GM19238 (cell line): ENCODE data around the gene OR52B2.
"Not testable (repeated sequence)": the region's sequence is repeated elsewhere in the genome, so short reads cannot be mapped to it uniquely, and the experiment has no call there.

Experiments
- DNase-seq: peaks from one replicate; pipeline ENCODE4 v3.0.0; 2011; ENCODE audit warnings: low spot score; ENCODE audit not compliant: insufficient read length

OR52B2 gene

DNA sequence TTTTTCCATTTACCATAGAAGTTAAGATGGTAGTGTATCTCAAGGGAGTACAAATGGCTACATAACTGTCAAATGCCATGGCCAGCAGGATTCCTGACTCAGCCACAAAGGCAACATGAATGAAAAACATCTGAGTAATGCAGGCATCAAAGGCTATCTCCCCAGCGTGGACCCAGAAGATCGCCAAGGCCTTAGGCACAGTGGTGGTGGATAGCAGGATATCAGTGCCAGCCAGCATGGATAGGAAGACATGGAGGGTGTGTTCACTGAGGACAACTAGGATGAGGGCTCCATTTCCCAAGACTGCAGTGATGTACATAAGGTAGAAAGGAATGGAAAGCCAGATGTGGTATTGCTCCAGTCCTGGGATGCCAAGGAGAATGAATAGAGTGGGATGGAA is 18.0 kb downstream of the OR52B2 start:
- no peak for DNase-seq

DNA sequence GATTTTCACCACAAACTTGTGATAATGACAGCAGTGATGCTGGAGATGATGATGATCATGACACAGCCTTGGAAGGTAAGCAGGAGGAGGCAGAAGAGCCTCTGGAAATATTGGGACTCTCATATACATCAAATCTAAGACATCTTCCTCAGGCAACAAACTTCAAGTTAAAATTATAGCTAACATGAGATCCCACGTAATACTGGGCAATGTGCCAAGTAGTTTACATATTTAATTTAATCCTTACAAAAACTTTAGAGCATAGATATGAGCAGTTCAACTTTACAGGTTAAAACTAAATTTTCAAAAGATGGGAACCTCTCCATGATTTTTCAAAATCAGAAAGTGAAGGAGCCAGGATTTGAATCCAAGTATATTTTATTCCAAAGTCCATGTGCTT is 19.0 kb downstream of the OR52B2 start:
- no peak for DNase-seq

DNA sequence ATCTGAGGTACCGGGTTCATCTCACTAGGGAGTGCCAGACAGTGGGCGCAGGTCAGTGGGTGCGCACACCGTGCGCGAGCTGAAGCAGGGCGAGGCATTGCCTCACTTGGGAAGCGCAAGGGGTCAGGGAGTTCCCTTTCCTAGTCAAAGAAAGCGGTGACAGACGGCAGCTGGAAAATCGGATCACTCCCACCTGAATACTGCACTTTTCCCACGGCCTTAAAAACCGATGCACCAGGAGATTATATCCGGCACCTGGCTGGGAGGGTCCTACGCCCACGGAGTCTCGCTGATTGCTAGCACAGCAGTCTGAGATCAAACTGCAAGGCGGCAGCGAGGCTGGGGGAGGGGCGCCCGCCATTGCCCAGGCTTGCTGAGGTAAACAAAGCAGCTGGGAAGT is 26.4 kb downstream of the OR52B2 start:
- DNase-seq: not testable (repeated sequence)

DNA sequence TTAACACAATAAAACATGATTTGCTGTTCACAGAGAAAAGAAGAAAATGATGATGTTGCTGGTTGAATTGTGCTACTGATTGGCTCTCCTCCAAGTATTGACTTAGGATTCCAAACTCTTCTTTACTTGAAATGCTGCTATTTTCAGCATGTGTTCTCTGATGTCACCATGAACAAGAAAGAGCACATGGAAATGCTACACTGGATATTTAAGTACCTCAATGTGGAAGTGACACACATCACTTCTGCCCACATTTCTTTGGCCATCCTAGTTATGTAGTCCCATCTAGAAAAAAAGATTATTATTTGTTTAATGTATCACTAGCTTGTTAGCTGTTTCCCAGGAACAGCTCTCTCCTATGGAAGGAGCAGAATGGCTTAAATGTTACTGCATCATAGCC is 27.2 kb downstream of the OR52B2 start:
- DNase-seq: no peak

DNA sequence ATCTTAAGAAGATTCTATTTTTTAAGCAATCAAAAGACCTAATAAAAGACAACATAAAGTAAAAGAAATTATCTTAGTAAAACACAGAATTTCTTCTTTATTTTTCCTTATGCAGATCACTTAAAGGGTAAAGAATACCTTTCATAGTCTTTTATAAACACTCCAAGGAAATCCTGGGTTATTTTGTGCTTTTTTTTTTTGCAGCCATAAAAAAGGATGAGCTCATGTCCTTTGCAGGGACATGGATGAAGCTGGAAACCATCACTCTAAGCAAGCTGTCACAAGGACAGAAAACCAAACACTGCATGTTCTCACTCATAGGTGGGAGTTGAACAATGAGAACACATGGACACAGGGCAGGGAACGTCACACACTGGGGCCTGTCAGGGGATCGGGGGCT is 34.2 kb downstream of the OR52B2 start:
- not testable (repeated sequence) for DNase-seq

DNA sequence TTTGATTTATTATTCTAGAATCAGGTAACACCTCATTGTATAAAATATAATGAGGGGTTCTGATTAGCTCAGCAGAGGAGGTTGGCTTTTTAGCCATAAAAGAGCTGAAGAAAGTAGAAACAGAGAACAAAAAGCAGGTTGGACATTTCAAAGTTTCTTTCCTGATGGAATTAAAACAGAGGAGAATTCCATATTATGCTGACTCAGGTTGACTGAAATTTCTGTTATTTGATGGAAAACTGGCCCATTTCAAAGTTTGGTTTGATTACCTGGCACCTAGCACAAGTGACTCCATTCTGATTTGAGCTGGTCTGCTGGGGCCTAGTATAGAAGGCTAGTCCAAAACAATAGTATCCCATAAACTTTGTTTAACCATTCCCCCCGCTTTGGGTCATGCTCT is 37.7 kb downstream of the OR52B2 start:
- DNase-seq: no peak

DNA sequence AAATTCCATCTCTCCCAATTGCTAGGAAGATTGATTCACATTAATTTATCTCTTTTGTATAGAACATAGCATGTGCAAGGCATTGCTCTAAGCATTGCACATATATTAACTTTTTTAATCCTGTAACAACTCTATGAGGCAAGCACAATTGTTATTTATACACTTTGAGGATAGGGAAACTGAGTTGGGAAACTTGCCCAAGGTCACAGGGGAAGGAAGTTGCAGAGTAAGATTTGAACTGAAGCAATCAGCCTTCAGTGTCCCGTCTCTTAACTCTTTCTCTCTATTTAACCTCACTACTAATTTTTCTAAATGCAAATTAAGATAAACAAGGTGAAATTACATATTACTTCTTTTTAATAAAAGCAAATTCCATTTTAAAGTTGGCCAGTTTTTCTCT is 40.5 kb downstream of the OR52B2 start:
- no peak for DNase-seq

DNA sequence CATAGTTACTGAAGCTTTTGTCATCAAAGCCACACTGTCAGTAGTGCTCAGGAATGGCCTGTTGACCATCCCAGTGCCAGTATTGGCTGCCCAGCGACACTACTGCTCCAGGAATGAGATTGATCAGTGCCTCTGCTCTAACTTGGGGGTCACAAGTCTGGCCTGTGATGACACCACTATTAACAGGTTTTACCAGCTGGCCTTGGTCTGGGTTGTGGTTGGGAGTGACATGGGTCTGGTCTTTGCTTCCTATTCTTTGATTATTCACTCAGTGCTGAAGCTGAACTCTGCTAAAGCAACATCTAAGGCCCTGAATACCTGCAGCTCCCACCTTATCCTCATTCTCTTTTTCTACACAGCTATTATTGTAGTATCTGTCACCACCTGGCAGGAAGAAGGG is 41.1 kb downstream of the OR52B2 start:
- DNase-seq: no peak

DNA sequence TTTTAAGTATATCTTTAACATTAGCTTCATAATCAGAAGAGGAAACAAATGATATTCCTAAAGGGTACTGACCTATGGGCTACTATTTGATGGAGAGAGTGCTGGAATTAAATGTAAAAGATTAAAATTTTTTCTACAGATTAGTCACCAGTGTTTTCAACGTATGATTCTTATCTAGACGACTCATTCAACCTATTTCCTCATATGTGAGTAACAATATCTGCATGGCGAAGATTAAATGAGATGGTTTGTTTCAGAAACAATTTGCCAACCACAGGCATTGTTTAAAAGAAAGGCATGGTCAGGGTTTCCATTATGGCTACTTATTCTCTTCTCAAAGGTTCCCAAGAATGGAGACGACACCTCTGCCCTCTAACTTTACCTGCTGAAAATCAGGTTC is 42.2 kb downstream of the OR52B2 start:
- no peak for DNase-seq

DNA sequence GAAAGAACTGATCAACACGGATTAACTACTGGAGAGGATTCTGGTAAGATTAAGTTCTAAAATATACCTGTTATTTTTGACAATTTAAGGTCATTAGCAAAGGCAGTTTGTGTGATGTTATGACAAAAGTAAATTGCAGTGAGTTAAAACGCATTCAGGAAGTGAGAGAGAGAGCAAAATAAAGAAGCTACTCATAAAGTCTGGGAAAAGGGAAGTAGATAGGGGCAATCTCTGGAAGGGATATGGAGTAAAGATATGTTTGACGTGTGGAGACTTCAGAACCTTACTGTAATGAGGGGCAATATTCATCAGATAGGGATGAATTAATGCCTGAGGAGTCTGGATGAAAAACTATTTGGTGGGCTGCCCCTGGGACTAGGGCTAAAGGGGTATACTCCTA is 45.9 kb downstream of the OR52B2 start:
- no peak for DNase-seq
